ENCODE measurements around the gene PDCD2.

PDCD2 gene

GRCh38 chr6:170552765-170553533, 31.5 kb downstream of the PDCD2 start, which contains the start of gene PSMB1:
PSMB1 (minus strand) TSS chr6:170553307; CDS start chr6:170553242, 65 bp downstream.
- Histone ChIP-seq H3K4me3 (ENCODE audit: insufficient read depth, low read depth, low read length, poor library complexity, severe bottlenecking) (peak within 1 kb of the TSS; percentile 93), H3K9me3 (ENCODE audit: control insufficient read depth, low read length) (no peaks in the 10 kb centered on the region), H3K36me3 (ENCODE audit: control insufficient read depth, insufficient read depth, low read length) (peaks cover 19% of the 10 kb centered on the region), H3K27me3 (replicated peaks; ENCODE audit: control insufficient read depth, insufficient read depth, low read length, poor library complexity, severe bottlenecking) (no peaks in the 10 kb centered on the region), H3K4me1 (ENCODE audit: control insufficient read depth, insufficient read depth, low read length, poor library complexity, severe bottlenecking) (peaks cover 28% of the 10 kb centered on the region), H3K27ac (ENCODE audit: insufficient read depth, low read length, poor library complexity, severe bottlenecking) (peak within 1 kb of the TSS; percentile 91)
- peak; percentile 60 to 77 (median 68) for DNase-seq

- no peaks in the 10 kb centered on the region for H3K9me3 ChIP-seq (ENCODE audit: control insufficient read depth, low read length)
- no peak overlapping the region for H3K4me3 ChIP-seq (ENCODE audit: insufficient read depth, low read depth, low read length, poor library complexity, severe bottlenecking)
- no peaks in the 10 kb centered on the region for H3K4me1 ChIP-seq (ENCODE audit: control insufficient read depth, insufficient read depth, low read length, poor library complexity, severe bottlenecking)
- no peak for DNase-seq
- no peaks in the 10 kb centered on the region for H3K27me3 ChIP-seq (replicated peaks; ENCODE audit: control insufficient read depth, insufficient read depth, low read length, poor library complexity, severe bottlenecking)
- no peak overlapping the region for H3K27ac ChIP-seq (ENCODE audit: insufficient read depth, low read length, poor library complexity, severe bottlenecking)
- peaks cover 71% of the 10 kb centered on the region for H3K36me3 ChIP-seq (ENCODE audit: control insufficient read depth, insufficient read depth, low read length)
These were observed 39.0 kb downstream of the PDCD2 start for GRCh38 chr6:170545405-170545804.

- H3K4me1 ChIP-seq (ENCODE audit: control insufficient read depth, insufficient read depth, low read length, poor library complexity, severe bottlenecking) = no peaks in the 10 kb centered on the region
- no peaks in the 10 kb centered on the region for H3K9me3 ChIP-seq (ENCODE audit: control insufficient read depth, low read length)
- no peak overlapping the region for H3K27ac ChIP-seq (ENCODE audit: insufficient read depth, low read length, poor library complexity, severe bottlenecking)
- H3K36me3 ChIP-seq (ENCODE audit: control insufficient read depth, insufficient read depth, low read length) = peaks cover 84% of the 10 kb centered on the region
- no peak overlapping the region for H3K4me3 ChIP-seq (ENCODE audit: insufficient read depth, low read depth, low read length, poor library complexity, severe bottlenecking)
- H3K27me3 ChIP-seq (replicated peaks; ENCODE audit: control insufficient read depth, insufficient read depth, low read length, poor library complexity, severe bottlenecking) = no peaks in the 10 kb centered on the region
- no peak for DNase-seq
These were observed 42.3 kb downstream of the PDCD2 start for GRCh38 chr6:170542031-170542719.

DNA sequence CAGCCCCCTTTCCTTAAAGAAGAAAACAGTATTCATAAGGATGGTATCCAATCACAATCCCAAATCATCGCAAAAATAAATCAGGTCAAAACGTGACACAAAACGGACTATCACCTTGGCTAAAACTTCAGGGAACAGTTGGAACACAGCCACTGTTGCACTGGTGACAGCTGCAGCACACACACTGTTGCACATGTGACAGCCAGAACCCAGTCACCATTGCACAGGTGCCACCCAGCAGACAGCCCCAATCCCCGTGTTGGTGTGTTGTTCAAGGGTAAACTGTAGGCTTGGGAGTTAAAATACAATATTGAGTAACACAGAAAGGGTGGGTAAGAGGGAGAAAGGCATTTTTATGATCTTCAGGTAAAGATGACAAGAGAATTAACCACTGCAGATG, 47.1 kb downstream of the PDCD2 start:
- Histone ChIP-seq H3K27ac (ENCODE audit: insufficient read depth, low read length, poor library complexity, severe bottlenecking) (no peak overlapping the region), H3K4me1 (ENCODE audit: control insufficient read depth, insufficient read depth, low read length, poor library complexity, severe bottlenecking) (no peaks in the 10 kb centered on the region), H3K36me3 (ENCODE audit: control insufficient read depth, insufficient read depth, low read length) (peaks cover 80% of the 10 kb centered on the region), H3K27me3 (replicated peaks; ENCODE audit: control insufficient read depth, insufficient read depth, low read length, poor library complexity, severe bottlenecking) (no peaks in the 10 kb centered on the region), H3K9me3 (ENCODE audit: control insufficient read depth, low read length) (no peaks in the 10 kb centered on the region), H3K4me3 (ENCODE audit: insufficient read depth, low read depth, low read length, poor library complexity, severe bottlenecking) (no peak overlapping the region)
- no peak for DNase-seq

GRCh38 chr6:170536671-170537070, 47.8 kb downstream of the PDCD2 start:
- H3K9me3 ChIP-seq (ENCODE audit: control insufficient read depth, low read length) = no peaks in the 10 kb centered on the region
- H3K36me3 ChIP-seq (ENCODE audit: control insufficient read depth, insufficient read depth, low read length) = peaks cover 74% of the 10 kb centered on the region
- H3K27me3 ChIP-seq (replicated peaks; ENCODE audit: control insufficient read depth, insufficient read depth, low read length, poor library complexity, severe bottlenecking) = no peaks in the 10 kb centered on the region
- H3K4me3 ChIP-seq (ENCODE audit: insufficient read depth, low read depth, low read length, poor library complexity, severe bottlenecking) = no peak overlapping the region
- no peak overlapping the region for H3K27ac ChIP-seq (ENCODE audit: insufficient read depth, low read length, poor library complexity, severe bottlenecking)
- H3K4me1 ChIP-seq (ENCODE audit: control insufficient read depth, insufficient read depth, low read length, poor library complexity, severe bottlenecking) = no peaks in the 10 kb centered on the region
- no peak for DNase-seq

DNA sequence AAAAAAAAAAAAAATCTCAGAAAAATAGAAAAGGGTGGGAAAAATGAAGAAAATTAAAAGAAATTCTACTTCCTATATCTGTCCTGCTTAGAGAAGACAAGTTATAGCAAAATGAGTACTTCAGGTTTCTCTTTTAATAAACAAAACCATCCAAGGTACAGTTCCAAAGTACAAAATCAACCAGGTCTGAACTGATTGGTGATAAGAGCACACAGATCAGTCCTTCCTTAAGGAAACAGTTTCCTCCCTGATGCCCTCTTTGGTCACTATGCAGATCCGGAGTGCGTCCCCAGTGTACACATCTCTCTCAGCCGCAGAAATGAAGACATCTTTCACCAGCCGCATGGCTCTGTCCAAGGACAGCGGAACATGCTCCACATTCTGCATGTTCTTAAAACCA, 49.4 kb downstream of the PDCD2 start:
- no peak overlapping the region for H3K27ac ChIP-seq (ENCODE audit: insufficient read depth, low read length, poor library complexity, severe bottlenecking)
- no peak for DNase-seq
- H3K27me3 ChIP-seq (replicated peaks; ENCODE audit: control insufficient read depth, insufficient read depth, low read length, poor library complexity, severe bottlenecking) = no peaks in the 10 kb centered on the region
- H3K4me1 ChIP-seq (ENCODE audit: control insufficient read depth, insufficient read depth, low read length, poor library complexity, severe bottlenecking) = no peaks in the 10 kb centered on the region
- peaks cover 69% of the 10 kb centered on the region for H3K36me3 ChIP-seq (ENCODE audit: control insufficient read depth, insufficient read depth, low read length)
- H3K4me3 ChIP-seq (ENCODE audit: insufficient read depth, low read depth, low read length, poor library complexity, severe bottlenecking) = no peak overlapping the region
- no peaks in the 10 kb centered on the region for H3K9me3 ChIP-seq (ENCODE audit: control insufficient read depth, low read length)

DNA sequence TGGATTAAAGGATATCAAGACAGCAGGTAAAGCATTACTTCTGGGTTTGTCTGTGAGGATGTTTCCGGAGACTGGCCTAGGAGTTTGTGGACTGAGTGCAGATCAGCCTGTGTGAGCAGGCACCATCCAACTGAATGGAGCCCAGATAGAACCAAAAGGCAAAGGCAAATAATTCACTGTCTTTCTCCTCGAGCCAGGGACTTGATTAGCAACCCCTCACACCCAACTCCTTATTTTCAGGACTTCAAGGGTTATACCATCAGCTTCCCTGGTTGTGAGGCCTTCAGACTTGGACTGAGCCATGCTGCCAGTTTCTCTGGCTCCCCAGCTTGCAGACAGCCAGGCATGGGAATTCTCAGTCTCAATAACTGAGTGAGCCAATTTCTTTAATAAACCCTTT, 50.6 kb downstream of the PDCD2 start:
- Histone ChIP-seq H3K36me3 (ENCODE audit: control insufficient read depth, insufficient read depth, low read length) (peaks cover 57% of the 10 kb centered on the region), H3K27ac (ENCODE audit: insufficient read depth, low read length, poor library complexity, severe bottlenecking) (no peak overlapping the region), H3K4me3 (ENCODE audit: insufficient read depth, low read depth, low read length, poor library complexity, severe bottlenecking) (no peak overlapping the region), H3K27me3 (replicated peaks; ENCODE audit: control insufficient read depth, insufficient read depth, low read length, poor library complexity, severe bottlenecking) (no peaks in the 10 kb centered on the region), H3K4me1 (ENCODE audit: control insufficient read depth, insufficient read depth, low read length, poor library complexity, severe bottlenecking) (no peaks in the 10 kb centered on the region), H3K9me3 (ENCODE audit: control insufficient read depth, low read length) (no peaks in the 10 kb centered on the region)
- no peak for DNase-seq

- Histone ChIP-seq H3K4me3 (ENCODE audit: insufficient read depth, low read depth, low read length, poor library complexity, severe bottlenecking) (no peak overlapping the region), H3K4me1 (ENCODE audit: control insufficient read depth, insufficient read depth, low read length, poor library complexity, severe bottlenecking) (no peaks in the 10 kb centered on the region), H3K9me3 (ENCODE audit: control insufficient read depth, low read length) (no peaks in the 10 kb centered on the region), H3K36me3 (ENCODE audit: control insufficient read depth, insufficient read depth, low read length) (peaks cover 49% of the 10 kb centered on the region), H3K27ac (ENCODE audit: insufficient read depth, low read length, poor library complexity, severe bottlenecking) (no peak overlapping the region), H3K27me3 (replicated peaks; ENCODE audit: control insufficient read depth, insufficient read depth, low read length, poor library complexity, severe bottlenecking) (no peaks in the 10 kb centered on the region)
- DNase-seq = no peak
These were observed 51.5 kb downstream of the PDCD2 start for GRCh38 chr6:170532867-170533488.

DNA sequence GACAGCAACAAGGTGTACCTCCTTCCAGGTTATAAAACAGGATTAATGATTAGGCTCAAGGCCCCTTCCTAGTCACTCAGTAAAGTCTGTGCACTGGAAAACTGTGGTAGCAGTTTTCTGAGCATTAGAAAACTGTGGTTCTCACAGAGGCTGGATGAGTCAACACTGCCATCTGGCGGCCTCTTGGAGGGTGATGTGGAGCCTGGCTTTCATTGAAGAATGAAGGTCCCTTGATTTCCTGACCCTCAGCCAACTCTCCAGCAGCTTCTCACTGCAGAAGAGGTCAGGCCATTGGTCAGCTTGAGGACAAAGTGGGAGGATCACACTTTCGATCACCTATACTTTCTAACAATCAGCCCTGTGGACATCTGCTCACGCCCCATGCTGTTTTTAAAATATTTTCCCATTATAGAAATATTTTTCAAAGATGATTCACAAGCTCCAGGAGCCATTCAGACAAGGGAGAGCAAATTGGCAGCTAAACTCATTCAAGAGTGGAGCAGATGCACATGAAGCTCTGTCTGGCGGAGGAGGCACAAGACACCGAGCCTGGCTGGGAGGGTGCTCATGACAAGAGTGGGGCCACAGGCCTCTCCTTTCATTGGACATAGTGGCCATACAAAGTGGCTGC, 54.5 kb downstream of the PDCD2 start:
- H3K36me3 ChIP-seq (ENCODE audit: control insufficient read depth, insufficient read depth, low read length) = peaks cover 19% of the 10 kb centered on the region
- H3K4me1 ChIP-seq (ENCODE audit: control insufficient read depth, insufficient read depth, low read length, poor library complexity, severe bottlenecking) = no peaks in the 10 kb centered on the region
- H3K27ac ChIP-seq (ENCODE audit: insufficient read depth, low read length, poor library complexity, severe bottlenecking) = no peak overlapping the region
- H3K9me3 ChIP-seq (ENCODE audit: control insufficient read depth, low read length) = no peaks in the 10 kb centered on the region
- no peaks in the 10 kb centered on the region for H3K27me3 ChIP-seq (replicated peaks; ENCODE audit: control insufficient read depth, insufficient read depth, low read length, poor library complexity, severe bottlenecking)
- peak; percentile 19 to 50 (median 34) for DNase-seq
- no peak overlapping the region for H3K4me3 ChIP-seq (ENCODE audit: insufficient read depth, low read depth, low read length, poor library complexity, severe bottlenecking)

All from effector memory CD4-positive, alpha-beta T cell (primary cell).